DND-41 (cell line): Measurements from ENCODE around the gene DNAH11.
"Not testable (repeated sequence)": the region's sequence is repeated elsewhere in the genome, so short reads cannot be mapped to it uniquely, and the experiment has no call there.

Source experiments
- EZH2 ChIP-seq: IDR thresholded peaks from 3 replicates; pipeline ENCODE4 v1.6.1; 2012; ENCODE audit warnings: borderline replicate concordance, low read depth, mild to moderate bottlenecking, moderate library complexity, low read length, inconsistent platforms; ENCODE audit not compliant: severe bottlenecking
- TF ChIP-seq, protein P1 (sequence below): IDR thresholded peaks from 2 replicates; pipeline ENCODE4 v1.5.1; 2012; ENCODE audit warnings: borderline replicate concordance, low read length, moderate library complexity, mild to moderate bottlenecking; ENCODE audit not compliant: poor library complexity, severe bottlenecking; ENCODE audit errors: extremely low read depth

DNA sequence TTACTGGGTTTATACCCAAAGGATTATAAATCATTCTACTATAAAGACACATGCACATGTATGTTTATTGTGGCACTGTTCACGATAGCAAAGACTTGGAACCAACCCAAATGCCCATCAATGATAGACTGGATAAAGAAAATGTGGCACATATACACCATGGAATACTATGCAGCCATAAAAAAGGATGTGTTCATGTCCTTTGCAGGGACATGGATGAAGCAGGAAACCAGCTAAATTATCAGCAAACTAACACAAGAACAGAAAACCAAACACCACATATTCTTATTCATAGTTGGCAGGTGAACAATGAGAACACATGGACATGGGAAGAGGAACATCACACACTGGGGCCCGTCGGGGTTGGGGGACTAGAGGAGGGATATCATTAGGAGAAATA, 390.5 kb downstream of the DNAH11 start:
- TF ChIP-seq, protein P1, sequence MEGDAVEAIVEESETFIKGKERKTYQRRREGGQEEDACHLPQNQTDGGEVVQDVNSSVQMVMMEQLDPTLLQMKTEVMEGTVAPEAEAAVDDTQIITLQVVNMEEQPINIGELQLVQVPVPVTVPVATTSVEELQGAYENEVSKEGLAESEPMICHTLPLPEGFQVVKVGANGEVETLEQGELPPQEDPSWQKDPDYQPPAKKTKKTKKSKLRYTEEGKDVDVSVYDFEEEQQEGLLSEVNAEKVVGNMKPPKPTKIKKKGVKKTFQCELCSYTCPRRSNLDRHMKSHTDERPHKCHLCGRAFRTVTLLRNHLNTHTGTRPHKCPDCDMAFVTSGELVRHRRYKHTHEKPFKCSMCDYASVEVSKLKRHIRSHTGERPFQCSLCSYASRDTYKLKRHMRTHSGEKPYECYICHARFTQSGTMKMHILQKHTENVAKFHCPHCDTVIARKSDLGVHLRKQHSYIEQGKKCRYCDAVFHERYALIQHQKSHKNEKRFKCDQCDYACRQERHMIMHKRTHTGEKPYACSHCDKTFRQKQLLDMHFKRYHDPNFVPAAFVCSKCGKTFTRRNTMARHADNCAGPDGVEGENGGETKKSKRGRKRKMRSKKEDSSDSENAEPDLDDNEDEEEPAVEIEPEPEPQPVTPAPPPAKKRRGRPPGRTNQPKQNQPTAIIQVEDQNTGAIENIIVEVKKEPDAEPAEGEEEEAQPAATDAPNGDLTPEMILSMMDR = not testable (repeated sequence)
- not testable (repeated sequence) for TF ChIP-seq EZH2
